Bone marrow (tissue), 2 donors: ENCODE measurements around the gene SPATA2.
"Not testable (repeated sequence)": the region's sequence is repeated elsewhere in the genome, so short reads cannot be mapped to it uniquely, and the experiment has no call there.

Experiments used
- DNase-seq, 2 donors: peaks; one replicate each; lab custom pipeline; 2025; lab: John Stamatoyannopoulos, UW

The SPATA2 gene

GRCh38 chr20:49915380-49916145 is at the start of gene SPATA2:
Gene SPATA2, minus strand, starts transcription at chr20:49915529. Its CDS starts 7,039 bp downstream, at chr20:49908490.
- DNase-seq = peak; percentile 83 to 100

- DNase-seq = no peak
Measured at GRCh38 chr20:49961413-49961812, 46.1 kb upstream of the SPATA2 start.

- DNase-seq = peak in 1 of 2 donors; percentile 38
Measured at GRCh38 chr20:49957089-49957938, 42.0 kb upstream of the SPATA2 start.

GRCh38 chr20:49956689-49957088 is 41.4 kb upstream of the SPATA2 start:
- no peak for DNase-seq

GRCh38 chr20:49955830-49956396 is 40.6 kb upstream of the SPATA2 start:
- DNase-seq = not testable (repeated sequence)

- DNase-seq = no peak
Measured at GRCh38 chr20:49955167-49955566, 39.8 kb upstream of the SPATA2 start.

- no peak for DNase-seq
Measured at GRCh38 chr20:49951151-49951550, 35.8 kb upstream of the SPATA2 start.

- no peak for DNase-seq
Measured at GRCh38 chr20:49948809-49949507, 33.6 kb upstream of the SPATA2 start.

- no peak for DNase-seq
Measured at GRCh38 chr20:49948178-49948577, 32.8 kb upstream of the SPATA2 start.

GRCh38 chr20:49945701-49946477 is 30.6 kb upstream of the SPATA2 start:
- DNase-seq = no peak

- no peak for DNase-seq
Measured at GRCh38 chr20:49945306-49945700, 30.0 kb upstream of the SPATA2 start.

GRCh38 chr20:49942942-49943341 is 27.6 kb upstream of the SPATA2 start:
- DNase-seq = no peak

GRCh38 chr20:49942303-49942702 is 27.0 kb upstream of the SPATA2 start:
- no peak for DNase-seq

- DNase-seq = no peak
Measured at GRCh38 chr20:49941456-49941855, 26.1 kb upstream of the SPATA2 start.

GRCh38 chr20:49938173-49939163 is 23.1 kb upstream of the SPATA2 start:
- no peak for DNase-seq

GRCh38 chr20:49937027-49937929 is 21.9 kb upstream of the SPATA2 start:
- DNase-seq = peak in 1 of 2 donors; percentile 43

- DNase-seq = peak; percentile 78 to 80
Measured at GRCh38 chr20:49936153-49937026, 21.1 kb upstream of the SPATA2 start, which contains the start of gene RNF114. Gene RNF114, plus strand, starts transcription at chr20:49936397. Its CDS starts 16 bp downstream, at chr20:49936413.

- DNase-seq = no peak
Measured at GRCh38 chr20:49935746-49936152, 20.4 kb upstream of the SPATA2 start.
